Stimulated activated CD8-positive, alpha-beta memory T cell treated with anti-CD3 and anti-CD28 coated beads, Interleukin-2, amount 100 ng/mL, for 1 hour (primary cell): ENCODE results near the gene FAM120B.

ENCODE experiments used
- DNase-seq, 2 donors: peaks; one replicate each; pipeline ENCODE4 v3.0.0-alpha.2; 2020; ENCODE audit warnings: low read depth in 2 of 2

Gene FAM120B

GRCh38 chr6:170355661-170356060, 49.1 kb downstream of the FAM120B start:
- no peak for DNase-seq

GRCh38 chr6:170357812-170358211, 51.3 kb downstream of the FAM120B start:
- DNase-seq, result no peak

GRCh38 chr6:170358496-170358895, 51.9 kb downstream of the FAM120B start:
- DNase-seq, result no peak

GRCh38 chr6:170360476-170360875, 53.9 kb downstream of the FAM120B start:
- DNase-seq, result no peak

- no peak for DNase-seq
Measured at GRCh38 chr6:170361335-170361734, 54.8 kb downstream of the FAM120B start.

GRCh38 chr6:170362121-170362520, 55.6 kb downstream of the FAM120B start:
- DNase-seq, result no peak

- DNase-seq, result no peak
Measured at GRCh38 chr6:170363255-170363654, 56.7 kb downstream of the FAM120B start.

- no peak for DNase-seq
Measured at GRCh38 chr6:170365121-170365520, 58.6 kb downstream of the FAM120B start.

GRCh38 chr6:170365593-170365992, 59.0 kb downstream of the FAM120B start:
- no peak for DNase-seq

- DNase-seq, result no peak
Measured at GRCh38 chr6:170366248-170366960, 59.8 kb downstream of the FAM120B start.

GRCh38 chr6:170367241-170367640, 60.7 kb downstream of the FAM120B start:
- no peak for DNase-seq

- no peak for DNase-seq
Measured at GRCh38 chr6:170368544-170368943, 62.0 kb downstream of the FAM120B start.

GRCh38 chr6:170369403-170369802, 62.8 kb downstream of the FAM120B start:
- no peak for DNase-seq

GRCh38 chr6:170370416-170370815, 63.9 kb downstream of the FAM120B start:
- no peak for DNase-seq

- DNase-seq, result no peak
Measured at GRCh38 chr6:170371080-170371479, 64.5 kb downstream of the FAM120B start.

GRCh38 chr6:170371588-170371987, 65.0 kb downstream of the FAM120B start:
- DNase-seq, result no peak

GRCh38 chr6:170372380-170373325, 66.1 kb downstream of the FAM120B start:
- no peak for DNase-seq

- no peak for DNase-seq
Measured at GRCh38 chr6:170374571-170375444, 68.2 kb downstream of the FAM120B start.

GRCh38 chr6:170375661-170376060, 69.1 kb downstream of the FAM120B start:
- DNase-seq, result no peak

GRCh38 chr6:170376386-170377043, 70.0 kb downstream of the FAM120B start:
- no peak for DNase-seq

GRCh38 chr6:170378502-170378901, 71.9 kb downstream of the FAM120B start:
- no peak for DNase-seq
